ENCODE results near the gene GRPR.

GRPR gene

GRCh38 chrX:16123222-16123786 is at the start of gene GRPR:
GRPR (plus strand) TSS chrX:16123565; CDS start chrX:16123954, 389 bp downstream.
- peak; percentile 82 for DNase-seq (ENCODE audit: low spot score)

GRCh38 chrX:16075087-16075486 is 48.3 kb upstream of the GRPR start:
- DNase-seq (ENCODE audit: low spot score), result no peak

DNA sequence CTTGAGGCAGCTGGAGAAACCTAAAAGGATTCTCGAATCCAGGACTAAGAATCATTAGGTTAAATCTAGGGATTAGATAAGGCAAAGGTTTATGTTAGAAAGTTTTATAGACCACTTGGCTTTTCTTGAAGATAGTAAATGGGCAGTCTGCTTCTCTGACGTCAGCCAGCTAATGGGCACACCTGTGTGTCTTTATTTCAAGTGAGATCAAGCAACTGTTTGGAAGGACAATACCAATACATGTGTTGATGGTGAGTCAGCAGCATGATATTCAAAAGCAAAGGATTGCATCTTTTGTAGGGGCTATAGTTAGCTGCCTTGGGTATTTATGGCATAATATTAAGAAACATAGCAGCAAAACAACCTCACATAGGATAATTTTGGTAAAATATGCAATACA is 46.5 kb upstream of the GRPR start:
- no peak for DNase-seq (ENCODE audit: low spot score)

- DNase-seq (ENCODE audit: low spot score), result no peak
These were observed 45.6 kb upstream of the GRPR start for GRCh38 chrX:16077811-16078210.

DNA sequence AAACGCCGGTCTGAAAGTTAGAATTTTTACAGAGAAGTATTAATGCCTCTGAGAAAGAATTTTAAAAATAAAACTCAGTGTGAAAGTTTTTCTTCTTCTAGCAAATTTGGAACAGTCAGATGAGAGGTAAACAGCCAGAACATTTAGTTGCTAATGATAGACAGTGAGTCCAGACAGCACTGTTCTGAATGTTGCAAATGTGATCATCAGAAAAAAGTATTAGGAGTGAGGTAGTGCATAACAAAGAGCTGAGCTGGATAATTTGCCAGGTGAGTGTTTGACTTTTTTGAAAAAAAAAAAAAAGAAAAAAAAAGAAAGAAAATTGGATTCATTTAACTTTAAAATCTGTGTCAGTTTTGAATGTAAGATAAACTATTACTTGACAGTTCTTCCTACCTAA is 42.0 kb upstream of the GRPR start:
- no peak for DNase-seq (ENCODE audit: low spot score)

DNA sequence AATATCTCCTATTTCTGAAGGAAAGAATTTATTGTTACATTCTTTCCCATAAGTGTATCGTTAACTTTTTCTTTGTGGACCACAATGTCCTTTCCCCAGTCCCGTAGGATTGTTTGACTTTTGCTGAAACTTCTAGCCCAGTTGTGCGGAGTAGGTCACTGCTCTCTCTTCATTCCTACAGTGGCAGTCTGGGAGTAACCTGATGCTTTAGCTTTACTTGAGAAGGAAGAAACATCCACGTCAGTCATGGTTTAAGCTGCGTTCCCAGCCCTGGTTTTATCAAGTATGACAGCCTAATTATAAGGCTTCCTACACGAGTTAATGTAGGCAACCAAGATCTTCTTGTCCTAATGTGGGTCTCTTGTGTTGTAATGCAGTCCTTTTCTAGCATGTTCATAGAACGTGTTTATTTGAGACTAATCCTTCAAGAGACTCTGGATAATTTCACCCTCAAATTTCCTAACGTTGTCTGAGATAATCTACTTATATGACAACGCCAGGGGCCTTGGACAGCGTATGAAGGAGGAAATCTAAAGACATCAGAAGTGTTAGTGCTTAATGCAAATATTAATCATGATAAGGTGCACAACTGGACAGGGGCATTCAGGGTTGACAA is 40.8 kb upstream of the GRPR start:
- no peak for DNase-seq (ENCODE audit: low spot score)

GRCh38 chrX:16087076-16087475 is 36.3 kb upstream of the GRPR start:
- no peak for DNase-seq (ENCODE audit: low spot score)

DNA sequence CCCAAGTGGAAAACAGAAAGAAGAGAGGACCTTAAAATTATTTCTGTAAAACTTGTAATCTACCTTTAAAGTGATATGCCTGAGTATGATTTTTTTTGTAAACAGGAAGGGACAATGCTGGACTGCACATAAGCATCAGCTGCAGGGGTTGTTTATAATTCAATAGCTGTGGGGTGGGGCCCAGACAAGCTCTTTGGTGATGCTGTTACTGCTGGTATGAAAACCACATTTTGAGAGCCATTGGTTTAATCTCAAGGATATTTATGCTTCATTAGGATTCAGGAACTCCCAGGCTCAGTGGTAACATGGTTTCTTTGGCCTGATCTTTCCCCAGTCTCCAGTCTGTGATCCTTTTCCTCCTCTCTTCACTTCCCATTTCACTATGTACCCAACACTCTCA is 34.3 kb upstream of the GRPR start:
- DNase-seq (ENCODE audit: low spot score), result no peak

GRCh38 chrX:16096141-16096540 is 27.2 kb upstream of the GRPR start:
- no peak for DNase-seq (ENCODE audit: low spot score)

DNA sequence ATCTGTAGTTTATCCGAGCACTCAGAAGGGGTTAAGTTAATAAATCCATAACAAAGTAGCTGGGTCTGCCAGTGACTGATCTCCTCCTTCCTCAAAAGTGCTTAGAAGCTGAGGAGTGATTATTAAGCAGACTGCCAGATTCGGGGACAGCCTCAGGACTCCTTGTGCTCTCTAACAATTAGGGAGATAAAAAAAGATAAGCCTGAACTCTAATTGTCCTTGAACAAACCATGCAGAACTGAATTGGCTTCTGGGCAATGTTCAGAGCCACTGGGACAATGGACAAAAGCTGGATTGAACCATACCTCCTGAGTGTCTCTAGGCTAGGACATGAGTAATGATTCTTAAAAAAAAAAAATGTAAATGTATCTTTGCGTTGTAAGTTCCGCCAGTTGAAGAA is 22.7 kb upstream of the GRPR start:
- no peak for DNase-seq (ENCODE audit: low spot score)

- DNase-seq (ENCODE audit: low spot score), result no peak
These were observed 21.8 kb upstream of the GRPR start for GRCh38 chrX:16101581-16101980.

GRCh38 chrX:16103625-16104024 is 19.7 kb upstream of the GRPR start:
- DNase-seq (ENCODE audit: low spot score), result no peak

DNA sequence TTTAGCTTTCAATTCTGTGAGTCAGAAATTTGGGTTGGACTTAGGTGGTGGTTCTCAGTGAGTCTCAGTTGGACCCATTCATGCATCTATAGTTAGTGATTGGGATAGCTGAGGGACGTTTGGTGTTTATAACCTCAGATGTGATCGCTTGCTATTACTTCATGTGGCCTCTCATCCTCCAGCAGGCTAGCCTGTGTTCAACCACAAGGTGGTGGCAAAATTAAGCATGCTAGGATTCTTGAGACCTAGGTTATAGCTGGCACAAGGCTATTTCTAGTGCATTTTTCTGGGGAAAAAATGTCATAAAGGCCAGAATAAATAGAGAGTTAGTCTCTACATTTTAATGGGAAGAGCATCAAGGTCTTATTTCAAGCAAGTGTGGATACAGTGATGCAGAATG is 10.9 kb upstream of the GRPR start:
- DNase-seq (ENCODE audit: low spot score), result no peak

DNA sequence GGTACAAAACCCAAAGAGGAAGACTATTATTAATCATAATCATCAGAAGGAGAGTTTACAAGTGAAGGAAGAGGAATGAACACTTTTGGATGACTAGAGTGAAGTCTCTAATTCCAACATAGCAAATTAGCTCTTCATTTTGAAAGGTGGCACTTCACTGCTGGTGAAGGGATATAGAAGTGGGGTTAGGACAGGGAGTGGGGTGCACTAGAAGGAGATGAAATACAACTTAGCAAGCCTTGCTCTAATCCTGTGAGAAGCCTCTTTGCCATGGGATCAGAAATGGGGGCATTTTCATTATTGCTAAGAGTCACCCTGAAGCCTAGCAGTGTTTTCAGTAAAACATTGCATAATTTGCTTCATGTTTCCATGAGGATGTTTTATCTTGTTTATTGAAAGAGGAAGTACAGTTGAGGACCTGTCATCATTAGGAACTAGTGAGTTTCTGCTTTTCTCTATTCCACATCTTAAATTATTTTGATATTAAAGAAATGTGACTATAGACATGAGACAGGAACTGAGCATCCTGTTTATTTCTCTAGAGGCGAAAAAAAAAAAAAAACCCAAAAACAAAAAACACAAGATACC is 9.3 kb upstream of the GRPR start:
- no peak for DNase-seq (ENCODE audit: low spot score)

DNA sequence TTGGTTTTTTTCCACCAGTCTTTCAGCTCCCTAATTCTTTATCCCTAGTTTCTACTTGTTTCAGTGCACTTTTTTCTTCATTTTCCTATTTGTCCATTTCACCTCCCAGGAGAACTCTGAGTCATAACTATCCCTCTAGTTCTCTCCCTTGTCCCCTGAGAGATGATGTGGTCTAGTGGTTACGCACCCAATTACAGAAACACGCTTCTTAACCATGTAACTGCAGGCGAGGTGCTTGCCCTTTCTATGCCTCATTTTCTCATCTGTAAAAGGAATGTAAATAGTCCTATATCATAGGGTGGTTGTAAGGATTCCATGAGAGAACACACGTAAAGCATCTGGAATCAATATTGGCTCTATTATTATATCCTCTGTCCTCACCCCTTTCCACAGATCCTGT is 8.8 kb upstream of the GRPR start:
- no peak for DNase-seq (ENCODE audit: low spot score)

DNA sequence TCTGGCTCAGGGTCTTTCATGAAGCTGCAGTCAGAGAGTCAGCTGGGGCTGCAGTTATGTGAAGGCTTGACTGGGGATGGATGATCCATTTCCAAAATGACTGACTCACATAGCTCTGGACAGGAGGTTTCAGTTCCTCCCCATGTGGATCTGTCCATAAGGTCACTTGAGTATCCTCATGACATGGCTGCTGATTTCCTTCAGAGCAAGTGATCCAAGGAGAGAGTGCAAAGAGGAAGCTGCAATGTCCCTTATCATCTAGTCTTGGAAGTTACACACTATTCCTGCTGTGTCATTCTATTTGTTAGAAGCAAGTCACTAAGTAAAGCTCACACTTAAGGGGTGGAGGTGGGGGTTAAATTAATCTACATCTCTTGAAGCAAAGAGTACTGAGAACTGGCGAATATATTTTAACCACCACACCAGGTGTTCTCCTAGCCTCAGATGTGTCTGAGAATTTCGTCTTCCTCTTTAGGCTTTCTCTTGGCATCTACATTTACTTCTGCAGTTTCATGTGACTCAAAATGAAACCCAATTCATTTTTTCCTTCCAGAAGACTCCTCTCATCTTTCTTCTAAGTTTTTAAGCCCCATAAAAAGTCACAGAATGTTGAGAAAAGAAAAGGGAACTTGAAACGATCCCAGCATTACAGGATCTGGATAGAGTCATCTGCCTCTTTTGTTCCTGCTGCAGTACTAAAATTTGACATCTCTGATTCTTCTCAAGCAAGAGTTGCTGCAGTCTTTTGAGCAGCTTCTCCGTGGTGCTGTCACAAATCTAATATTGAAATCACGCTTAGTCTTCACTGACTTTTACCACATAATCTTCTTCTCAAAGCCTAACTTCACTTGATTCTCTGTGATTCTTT is 3.8 kb upstream of the GRPR start:
- DNase-seq (ENCODE audit: low spot score), result no peak

DNA sequence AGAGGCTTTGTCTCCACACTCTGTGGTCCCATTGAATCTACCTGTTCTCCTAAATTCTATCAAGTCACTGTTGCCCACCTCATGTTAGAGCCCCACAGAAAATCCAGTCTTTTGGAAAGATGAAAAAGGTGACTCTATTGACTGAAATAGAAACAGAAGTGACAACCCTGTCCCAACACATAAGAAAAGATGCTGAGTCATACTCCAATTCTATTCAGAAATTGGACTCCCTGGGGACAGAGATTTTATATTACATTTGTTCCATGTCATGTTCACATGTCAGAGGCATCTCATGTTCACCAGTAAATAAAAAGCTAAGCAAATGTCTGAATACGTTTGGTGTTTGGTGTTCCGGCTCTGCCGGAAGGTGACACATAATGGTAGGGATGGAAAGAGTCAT is 2.9 kb upstream of the GRPR start:
- DNase-seq (ENCODE audit: low spot score), result no peak

DNA sequence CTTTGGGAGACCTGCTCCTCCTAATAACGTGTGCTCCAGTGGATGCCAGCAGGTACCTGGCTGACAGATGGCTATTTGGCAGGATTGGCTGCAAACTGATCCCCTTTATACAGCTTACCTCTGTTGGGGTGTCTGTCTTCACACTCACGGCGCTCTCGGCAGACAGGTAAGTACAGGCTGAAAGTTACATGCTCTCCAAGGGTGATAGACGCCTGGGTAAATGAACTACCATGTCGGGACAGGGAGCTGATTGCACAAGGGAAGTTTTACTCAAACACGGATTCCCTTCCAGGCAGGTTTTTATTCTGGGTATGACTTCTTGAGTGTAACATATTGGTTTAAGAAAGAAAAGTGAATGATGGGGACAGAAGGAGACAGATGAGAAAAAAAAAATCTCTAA is 836 bp downstream of the GRPR start:
- no peak for DNase-seq (ENCODE audit: low spot score)

GRCh38 chrX:16125520-16126149 is 2.3 kb downstream of the GRPR start:
- DNase-seq (ENCODE audit: low spot score), result no peak

GRCh38 chrX:16130707-16131106 is 7.3 kb downstream of the GRPR start:
- no peak for DNase-seq (ENCODE audit: low spot score)

- DNase-seq (ENCODE audit: low spot score), result no peak
These were observed 11.6 kb downstream of the GRPR start for GRCh38 chrX:16134936-16135335.

DNA sequence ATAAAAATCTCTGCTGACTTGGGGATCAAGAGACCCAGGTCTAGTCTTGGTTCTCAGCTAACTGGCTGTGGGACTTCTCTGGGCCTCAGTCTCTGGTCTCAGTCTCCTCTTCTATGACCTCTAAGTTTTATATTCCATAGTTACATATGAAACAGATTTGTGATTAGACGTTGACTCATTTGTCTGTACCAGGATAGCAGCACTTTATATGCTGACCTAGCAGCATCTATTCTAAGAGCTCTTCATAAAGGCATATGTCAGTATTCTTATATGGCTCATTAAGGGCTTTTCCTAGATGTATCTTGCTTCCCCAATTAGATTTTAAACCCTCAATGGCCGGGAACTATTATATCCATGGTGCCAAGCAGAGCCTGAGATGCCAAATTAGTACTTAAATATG is 12.7 kb downstream of the GRPR start:
- no peak for DNase-seq (ENCODE audit: low spot score)

All from AG08396 (cell line).